ENCODE measurements around the gene LMNTD1.

The LMNTD1 gene

GRCh38 chr12:25449007-25449406, 104.1 kb downstream of the LMNTD1 start:
- Histone ChIP-seq H3K4me2 (no peak overlapping the region), H3K27me3 (no peaks in the 10 kb centered on the region), H3K9me3 (replicated peaks in 1 of 11) (peaks cover 0 to 19% (median 6%) of the 10 kb centered on the region in 11 experiments; a peak in 10 of 22 replicates), H4K20me1 (no peaks in the 10 kb centered on the region), H3K4me3 (no peak overlapping the region), H3K36me3 (no peaks in the 10 kb centered on the region), H3K9ac (no peak overlapping the region), H3K4me1 (no peaks in the 10 kb centered on the region), H3K27ac (no peak overlapping the region)
- no peak for TF ChIP-seq Cebpa-rat (IDR thresholded peaks at IDR 0.05)

GRCh38 chr12:25447046-25447445, 106.0 kb downstream of the LMNTD1 start:
- H3K27ac ChIP-seq: no peak overlapping the region
- H4K20me1 ChIP-seq: no peaks in the 10 kb centered on the region
- H3K36me3 ChIP-seq: no peaks in the 10 kb centered on the region
- H3K9ac ChIP-seq: no peak overlapping the region
- no peak for TF ChIP-seq Cebpa-rat (IDR thresholded peaks at IDR 0.05)
- H3K4me2 ChIP-seq: no peak overlapping the region
- H3K9me3 ChIP-seq (replicated peaks in 1 of 11): peaks cover 0 to 3% (median 0%) of the 10 kb centered on the region in 11 experiments; a peak in 5 of 22 replicates
- H3K4me3 ChIP-seq: no peak overlapping the region
- H3K4me1 ChIP-seq: no peaks in the 10 kb centered on the region
- H3K27me3 ChIP-seq: no peaks in the 10 kb centered on the region

GRCh38 chr12:25438638-25439037, 114.4 kb downstream of the LMNTD1 start:
- Histone ChIP-seq H3K27ac (no peak overlapping the region), H3K9me3 (replicated peaks in 1 of 11) (no peaks in the 10 kb centered on the region), H3K27me3 (no peaks in the 10 kb centered on the region), H4K20me1 (no peaks in the 10 kb centered on the region), H3K4me1 (peaks cover 0 to 7% (median 0%) of the 10 kb centered on the region in 10 experiments; a peak in 5 of 20 replicates), H3K36me3 (no peaks in the 10 kb centered on the region), H3K4me2 (peak overlapping the region in 1 of 11 experiments; percentile 48; a peak in 1 of 22 replicates), H3K4me3 (no peak overlapping the region), H3K9ac (no peak overlapping the region)
- TF ChIP-seq Cebpa-rat (IDR thresholded peaks at IDR 0.05): no peak

DNA sequence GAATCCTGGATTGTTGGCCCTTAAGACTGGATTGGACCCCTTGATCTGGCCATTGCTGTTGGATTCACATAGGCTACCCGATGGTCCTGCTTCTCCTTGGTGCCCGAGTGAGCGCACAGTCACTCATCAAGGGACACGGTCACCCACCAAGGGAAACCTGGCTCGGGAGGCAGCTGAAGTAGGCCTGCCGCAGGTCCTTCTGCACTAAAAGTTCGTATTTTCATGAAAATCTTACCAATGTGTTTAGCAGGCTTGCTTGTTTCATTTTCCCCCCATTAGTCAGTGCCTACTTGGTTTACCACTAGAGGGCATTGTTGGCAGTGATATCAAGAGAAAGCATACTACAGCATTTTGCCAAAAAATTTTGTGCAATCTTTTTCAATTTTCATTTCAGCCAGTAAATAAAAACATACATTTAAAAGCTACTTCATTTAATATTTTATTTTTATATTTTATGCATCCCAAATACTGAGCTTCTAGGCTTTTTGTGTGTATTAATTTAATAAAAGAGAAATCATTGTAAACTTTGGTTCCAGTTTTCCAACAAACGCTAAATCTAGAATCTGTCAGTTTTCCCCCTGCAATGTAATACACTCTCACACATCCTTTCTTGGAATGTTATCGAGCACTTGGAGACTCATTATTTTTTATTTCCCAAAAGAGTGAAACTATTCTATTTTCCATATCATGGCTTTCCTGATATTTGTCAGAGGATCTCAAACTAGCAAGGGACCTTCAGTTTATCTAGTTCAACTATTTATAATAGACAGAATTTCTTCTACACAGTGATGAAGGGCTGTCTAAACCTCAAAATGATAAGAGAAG, 116.7 kb downstream of the LMNTD1 start:
- H3K4me2 ChIP-seq: peak overlapping the region in 5 of 11 experiments; percentile 19 to 44 (median 31); a peak in 3 of 22 replicates
- H3K9ac ChIP-seq: peak overlapping the region in 4 of 11 experiments; percentile 15 to 29 (median 26); a peak in 4 of 22 replicates
- no peaks in the 10 kb centered on the region for H3K9me3 ChIP-seq (replicated peaks in 1 of 11)
- TF ChIP-seq Cebpa-rat (IDR thresholded peaks at IDR 0.05): no peak
- no peak overlapping the region for H3K27ac ChIP-seq
- H3K27me3 ChIP-seq: no peaks in the 10 kb centered on the region
- H3K4me3 ChIP-seq: no peak overlapping the region
- H4K20me1 ChIP-seq: no peaks in the 10 kb centered on the region
- H3K4me1 ChIP-seq: peaks cover 0 to 7% (median 0%) of the 10 kb centered on the region in 10 experiments; a peak in 5 of 20 replicates
- no peaks in the 10 kb centered on the region for H3K36me3 ChIP-seq

DNA sequence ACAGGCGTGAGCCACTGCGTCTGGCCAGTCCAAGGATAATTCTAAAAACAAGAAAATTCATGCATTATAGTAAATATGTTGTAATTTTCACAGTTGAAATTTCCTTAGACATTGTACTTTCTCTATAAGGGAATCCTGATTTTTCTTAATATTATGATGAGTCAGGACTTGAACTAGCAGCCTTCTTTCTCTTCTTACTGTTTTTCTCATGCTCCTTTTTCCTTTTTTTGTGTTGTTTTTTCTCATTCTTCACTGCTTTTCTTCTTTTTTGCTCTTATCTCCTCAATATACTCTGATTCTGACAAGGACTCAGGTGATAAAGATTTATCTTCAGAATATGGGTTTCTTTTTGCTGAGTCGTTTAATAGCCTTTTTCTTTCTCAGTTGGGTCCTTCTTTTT, 117.7 kb downstream of the LMNTD1 start:
- H3K36me3 ChIP-seq: no peaks in the 10 kb centered on the region
- no peaks in the 10 kb centered on the region for H4K20me1 ChIP-seq
- no peak overlapping the region for H3K4me3 ChIP-seq
- H3K9me3 ChIP-seq (replicated peaks in 1 of 11): no peaks in the 10 kb centered on the region
- no peak overlapping the region for H3K9ac ChIP-seq
- H3K4me2 ChIP-seq: no peak overlapping the region
- no peak overlapping the region for H3K27ac ChIP-seq
- no peak for TF ChIP-seq Cebpa-rat (IDR thresholded peaks at IDR 0.05)
- H3K4me1 ChIP-seq: peaks cover 0 to 7% (median 0%) of the 10 kb centered on the region in 10 experiments; a peak in 5 of 20 replicates
- H3K27me3 ChIP-seq: no peaks in the 10 kb centered on the region

- Histone ChIP-seq H4K20me1 (no peaks in the 10 kb centered on the region), H3K9ac (no peak overlapping the region), H3K27me3 (no peaks in the 10 kb centered on the region), H3K4me1 (peaks cover 0 to 7% (median 0%) of the 10 kb centered on the region in 10 experiments; a peak in 5 of 20 replicates), H3K4me2 (no peak overlapping the region), H3K27ac (no peak overlapping the region), H3K4me3 (no peak overlapping the region), H3K9me3 (replicated peaks in 1 of 11) (no peaks in the 10 kb centered on the region), H3K36me3 (no peaks in the 10 kb centered on the region)
- no peak for TF ChIP-seq Cebpa-rat (IDR thresholded peaks at IDR 0.05)
These were observed 118.6 kb downstream of the LMNTD1 start for GRCh38 chr12:25434515-25434914.

GRCh38 chr12:25433581-25434325, 119.3 kb downstream of the LMNTD1 start:
- Histone ChIP-seq H3K4me2 (no peak overlapping the region), H3K36me3 (no peaks in the 10 kb centered on the region), H4K20me1 (no peaks in the 10 kb centered on the region), H3K9ac (no peak overlapping the region), H3K4me3 (no peak overlapping the region), H3K9me3 (replicated peaks in 1 of 11) (no peaks in the 10 kb centered on the region), H3K27me3 (no peaks in the 10 kb centered on the region), H3K27ac (no peak overlapping the region), H3K4me1 (peaks cover 0 to 3% (median 0%) of the 10 kb centered on the region in 10 experiments; a peak in 4 of 20 replicates)
- TF ChIP-seq Cebpa-rat (IDR thresholded peaks at IDR 0.05): no peak

- no peaks in the 10 kb centered on the region for H3K36me3 ChIP-seq
- H3K9ac ChIP-seq: no peak overlapping the region
- H3K27ac ChIP-seq: no peak overlapping the region
- no peak overlapping the region for H3K4me2 ChIP-seq
- H3K4me3 ChIP-seq: no peak overlapping the region
- no peaks in the 10 kb centered on the region for H3K9me3 ChIP-seq (replicated peaks in 1 of 11)
- no peak for TF ChIP-seq Cebpa-rat (IDR thresholded peaks at IDR 0.05)
- no peaks in the 10 kb centered on the region for H3K27me3 ChIP-seq
- H4K20me1 ChIP-seq: no peaks in the 10 kb centered on the region
- peaks cover 0 to 3% (median 0%) of the 10 kb centered on the region in 10 experiments; a peak in 3 of 20 replicates for H3K4me1 ChIP-seq
These were observed 120.1 kb downstream of the LMNTD1 start for GRCh38 chr12:25433024-25433423.
